Ramos (cell line): ENCODE results near the gene UBE3A.
"Not testable (repeated sequence)": the region's sequence is repeated elsewhere in the genome, so short reads cannot be mapped to it uniquely, and the experiment has no call there.

ENCODE experiments used
- in situ Hi-C: fragments of 300-500 bp; cut with MboI; formaldehyde crosslinking; loops from one replicate; pipeline ENCODE4 v1.14.3; 2022; ENCODE audit warnings: low sequenced_read_pairs; ENCODE audit not compliant: unreplicated experiment

UBE3A gene

GRCh38 chr15:25441111-25441510 is 2.3 kb upstream of the UBE3A start:
- in situ Hi-C loops: loop anchor here (25.0 kb wide), 1 partner anchor 454 kb away; no protein-coding TSS in a partner anchor

- in situ Hi-C loops: loop anchor here (25.0 kb wide), 1 partner anchor 452 kb away; no protein-coding TSS in a partner anchor
Observed at GRCh38 chr15:25439369-25439836, 579 bp upstream of the UBE3A start.

- in situ Hi-C loops: loop anchor here (25.0 kb wide), 1 partner anchor 451 kb away; no protein-coding TSS in a partner anchor
Observed at GRCh38 chr15:25437777-25438600, 835 bp downstream of the UBE3A start.

- in situ Hi-C loops: loop anchor here (25.0 kb wide), 1 partner anchor 449 kb away; no protein-coding TSS in a partner anchor
Observed at GRCh38 chr15:25436707-25437106, 2.1 kb downstream of the UBE3A start.

- in situ Hi-C loops: loop anchor here (25.0 kb wide), 1 partner anchor 448 kb away; no protein-coding TSS in a partner anchor
Observed at GRCh38 chr15:25435474-25436243, 3.2 kb downstream of the UBE3A start.

GRCh38 chr15:25433118-25433865 is 5.5 kb downstream of the UBE3A start:
- in situ Hi-C loops: loop anchor here (25.0 kb wide), 1 partner anchor 446 kb away; no protein-coding TSS in a partner anchor

GRCh38 chr15:25431836-25432561 is 6.8 kb downstream of the UBE3A start:
- in situ Hi-C loops: loop anchor here (25.0 kb wide), 1 partner anchor 445 kb away; no protein-coding TSS in a partner anchor

- in situ Hi-C loops: loop anchor here (25.0 kb wide), 1 partner anchor 441 kb away; no protein-coding TSS in a partner anchor
Observed at GRCh38 chr15:25427861-25428260, 11.0 kb downstream of the UBE3A start.

GRCh38 chr15:25426896-25427610 is 11.8 kb downstream of the UBE3A start:
- in situ Hi-C loops: loop anchor here (25.0 kb wide), 1 partner anchor 440 kb away; no protein-coding TSS in a partner anchor

- in situ Hi-C loops: no loop called here
Observed at GRCh38 chr15:25424073-25424472, 14.8 kb downstream of the UBE3A start.

GRCh38 chr15:25422021-25422420 is 16.8 kb downstream of the UBE3A start:
- in situ Hi-C loops: no loop called here

- in situ Hi-C loops: no loop called here
Observed at GRCh38 chr15:25418202-25418601, 20.6 kb downstream of the UBE3A start.

- in situ Hi-C loops: no loop called here
Observed at GRCh38 chr15:25417604-25418003, 21.2 kb downstream of the UBE3A start.

- in situ Hi-C loops: no loop called here
Observed at GRCh38 chr15:25416693-25417092, 22.1 kb downstream of the UBE3A start.

GRCh38 chr15:25415707-25416106 is 23.1 kb downstream of the UBE3A start:
- in situ Hi-C loops: no loop called here

- in situ Hi-C loops: no loop called here
Observed at GRCh38 chr15:25415217-25415616, 23.6 kb downstream of the UBE3A start.

GRCh38 chr15:25410649-25411048 is 28.2 kb downstream of the UBE3A start:
- in situ Hi-C loops: no loop called here

GRCh38 chr15:25409731-25410130 is 29.1 kb downstream of the UBE3A start:
- in situ Hi-C loops: not testable (repeated sequence)

GRCh38 chr15:25408929-25409328 is 29.9 kb downstream of the UBE3A start:
- in situ Hi-C loops: no loop called here
